Fibroblast of mammary gland (primary cell): ENCODE measurements around the gene DISC1.
A peak's percentile ranks its signal among the peaks of the same experiment; 100 is the strongest.

Experiments used
- DNase-seq: peaks from one replicate; pipeline ENCODE4 v3.0.0-alpha.2; 2010; ENCODE audit warnings: low read depth
- H3K4me3 ChIP-seq: 2 replicates; pipeline ENCODE4 v1.5.1; 2011; ENCODE audit warnings: low read depth, mild to moderate bottlenecking, low read length, moderate library complexity; ENCODE audit not compliant: control insufficient read depth
- CTCF ChIP-seq: conservative IDR thresholded peaks from 2 replicates; pipeline ENCODE4 v1.5.1; 2011; ENCODE audit warnings: low read depth, low read length, inconsistent platforms; ENCODE audit not compliant: control insufficient read depth, insufficient read depth

DISC1 gene

GRCh38 chr1:231924180-231924579, 297.6 kb downstream of the DISC1 start:
- TF ChIP-seq CTCF: no peak
- DNase-seq: no peak
- no peak overlapping the region for H3K4me3 ChIP-seq

GRCh38 chr1:231925864-231926263, 299.3 kb downstream of the DISC1 start:
- DNase-seq: no peak
- H3K4me3 ChIP-seq: no peak overlapping the region
- no peak for TF ChIP-seq CTCF

- TF ChIP-seq CTCF: no peak
- no peak overlapping the region for H3K4me3 ChIP-seq
- DNase-seq: no peak
Observed at GRCh38 chr1:231926340-231926739, 299.8 kb downstream of the DISC1 start.

GRCh38 chr1:231926933-231927332, 300.3 kb downstream of the DISC1 start:
- no peak for TF ChIP-seq CTCF
- DNase-seq: no peak
- no peak overlapping the region for H3K4me3 ChIP-seq

- DNase-seq: no peak
- no peak overlapping the region for H3K4me3 ChIP-seq
Observed at GRCh38 chr1:231927431-231927830, 300.8 kb downstream of the DISC1 start.

GRCh38 chr1:231929311-231929710, 302.7 kb downstream of the DISC1 start:
- DNase-seq: peak; percentile 52
- no peak for TF ChIP-seq CTCF
- H3K4me3 ChIP-seq: no peak overlapping the region

More at GRCh38 chr1:231927431-231927830, 300.8 kb downstream of the DISC1 start:
- TF ChIP-seq CTCF: no peak

GRCh38 chr1:231930257-231930947, 303.8 kb downstream of the DISC1 start:
- H3K4me3 ChIP-seq: no peak overlapping the region
- TF ChIP-seq CTCF: no peak
- DNase-seq: no peak
